Tibial artery (tissue), 4 donors: ENCODE measurements around the gene PRDM16.
A peak's percentile ranks its signal among the peaks of the same experiment; 100 is the strongest.

Source experiments
- DNase-seq, 2 donors: peaks; one replicate each; pipeline ENCODE4 v3.0.0-alpha.2; 2019
- H3K27ac ChIP-seq, 2 donors: fragments of 200-600 bp; sonication (generic) in 1 of 2; 1 replicate in 1 of 2; 2 replicates in 1 of 2; pipeline ENCODE4 v1.5.1; 2018 to 2019; ENCODE audit warnings: mild to moderate bottlenecking in 1 of 2
- H3K27me3 ChIP-seq, 2 donors: fragments of 200-600 bp; sonication (generic) in 1 of 2; one replicate each; pipeline versions ENCODE4 v1.5.1 to v1.6.0; 2016 to 2019
- H3K36me3 ChIP-seq, 3 donors: fragments of 200-600 bp; sonication (generic) in 2 of 3; one replicate each; pipeline ENCODE4 v1.5.1; 2016 to 2019; ENCODE audit warnings: mild to moderate bottlenecking in 2 of 3
- H3K4me1 ChIP-seq, 4 donors: fragments of 200-600 bp; sonication (generic) in 2 of 4; 1 replicate in 3 of 4; 2 replicates in 1 of 4; pipeline ENCODE4 v1.5.1; 2016 to 2019
- H3K4me3 ChIP-seq, 2 donors: fragments of 200-600 bp; sonication (generic) in 1 of 2; 1 replicate in 1 of 2; 2 replicates in 1 of 2; pipeline ENCODE4 v1.5.1; 2018 to 2019; ENCODE audit warnings: mild to moderate bottlenecking in 2 of 2
- H3K9me3 ChIP-seq, 3 donors: fragments of 200-600 bp; sonication (generic) in 1 of 3; one replicate each; pipeline ENCODE4 v1.5.1; 2016 to 2019
- CTCF ChIP-seq, 2 experiments: fragments of 200-600 bp in 1 of 2; fragments of 450-650 bp in 1 of 2; IDR thresholded peaks; one replicate each; pipeline ENCODE4 v1.5.1; 2017 to 2019; ENCODE audit warnings: antibody characterized with exemption in 2 of 2, mild to moderate bottlenecking in 1 of 2, moderate library complexity in 1 of 2
- intact Hi-C: fragments of 100-400 bp; cut with DNase I; formaldehyde crosslinking; loops from one replicate; pipeline ENCODE4 v1.15.0; 2023; ENCODE audit warnings: low total_unique reads

The PRDM16 gene

GRCh38 chr1:3176028-3176427 lies 107.0 kb downstream of the PRDM16 start:
- H3K4me3 ChIP-seq = no peak overlapping the region
- H3K9me3 ChIP-seq = no peaks in the 10 kb centered on the region
- intact Hi-C loops = no loop called here
- DNase-seq = no peak
- H3K27me3 ChIP-seq = no peaks in the 10 kb centered on the region
- peaks cover 0 to 4% (median 0%) of the 10 kb centered on the region in 3 donors for H3K36me3 ChIP-seq
- peaks cover 6 to 51% (median 47%) of the 10 kb centered on the region in 4 donors for H3K4me1 ChIP-seq
- peak overlapping the region; percentile 88 for H3K27ac ChIP-seq
- TF ChIP-seq CTCF (IDR thresholded peaks at IDR 0.05) = no peak

GRCh38 chr1:3176820-3177219 lies 107.8 kb downstream of the PRDM16 start:
- no peak for DNase-seq
- Histone ChIP-seq H3K4me3 (no peak overlapping the region), H3K4me1 (peaks cover 2 to 43% (median 40%) of the 10 kb centered on the region in 4 donors), H3K27ac (no peak overlapping the region), H3K9me3 (no peaks in the 10 kb centered on the region), H3K27me3 (no peaks in the 10 kb centered on the region), H3K36me3 (peaks cover 0 to 4% (median 0%) of the 10 kb centered on the region in 3 donors)
- intact Hi-C loops = no loop called here
- TF ChIP-seq CTCF (IDR thresholded peaks at IDR 0.05) = no peak

- H3K4me1 ChIP-seq = peaks cover 0 to 35% (median 30%) of the 10 kb centered on the region in 4 donors
- intact Hi-C loops = no loop called here
Observed at GRCh38 chr1:3178279-3178678, 109.3 kb downstream of the PRDM16 start.

GRCh38 chr1:3179471-3179870 lies 110.5 kb downstream of the PRDM16 start:
- H3K27ac ChIP-seq = peak overlapping the region; percentile 29 to 30
- peaks cover 0 to 35% (median 27%) of the 10 kb centered on the region in 4 donors for H3K4me1 ChIP-seq
- DNase-seq = no peak
- intact Hi-C loops = no loop called here
- H3K4me3 ChIP-seq = no peak overlapping the region
- H3K9me3 ChIP-seq = no peaks in the 10 kb centered on the region
- H3K27me3 ChIP-seq = no peaks in the 10 kb centered on the region
- TF ChIP-seq CTCF (IDR thresholded peaks at IDR 0.05) = no peak
- H3K36me3 ChIP-seq = peaks cover 0 to 4% (median 0%) of the 10 kb centered on the region in 3 donors

More at GRCh38 chr1:3178279-3178678, 109.3 kb downstream of the PRDM16 start:
- Histone ChIP-seq H3K4me3 (no peak overlapping the region), H3K27ac (peak overlapping the region; percentile 6 to 29), H3K27me3 (no peaks in the 10 kb centered on the region), H3K36me3 (peaks cover 0 to 4% (median 0%) of the 10 kb centered on the region in 3 donors), H3K9me3 (no peaks in the 10 kb centered on the region)
- no peak for DNase-seq
- no peak for TF ChIP-seq CTCF (IDR thresholded peaks at IDR 0.05)

GRCh38 chr1:3180915-3181314 lies 111.9 kb downstream of the PRDM16 start:
- peaks cover 2 to 37% (median 28%) of the 10 kb centered on the region in 4 donors for H3K4me1 ChIP-seq
- intact Hi-C loops = no loop called here
- H3K9me3 ChIP-seq = no peaks in the 10 kb centered on the region
- no peak overlapping the region for H3K27ac ChIP-seq
- H3K27me3 ChIP-seq = no peaks in the 10 kb centered on the region
- no peak overlapping the region for H3K4me3 ChIP-seq
- TF ChIP-seq CTCF (IDR thresholded peaks at IDR 0.05) = no peak
- no peak for DNase-seq
- peaks cover 0 to 4% (median 0%) of the 10 kb centered on the region in 3 donors for H3K36me3 ChIP-seq

- Histone ChIP-seq H3K4me3 (no peak overlapping the region), H3K27me3 (no peaks in the 10 kb centered on the region), H3K36me3 (peaks cover 0 to 4% (median 0%) of the 10 kb centered on the region in 3 donors), H3K9me3 (no peaks in the 10 kb centered on the region), H3K27ac (peak overlapping the region; percentile 91 to 98), H3K4me1 (peaks cover 3 to 44% (median 37%) of the 10 kb centered on the region in 4 donors)
- no peak for DNase-seq
- intact Hi-C loops = no loop called here
- no peak for TF ChIP-seq CTCF (IDR thresholded peaks at IDR 0.05)
Observed at GRCh38 chr1:3181956-3182355, 113.0 kb downstream of the PRDM16 start.
